ENCODE results near the gene RCOR1.

RCOR1 gene

DNA sequence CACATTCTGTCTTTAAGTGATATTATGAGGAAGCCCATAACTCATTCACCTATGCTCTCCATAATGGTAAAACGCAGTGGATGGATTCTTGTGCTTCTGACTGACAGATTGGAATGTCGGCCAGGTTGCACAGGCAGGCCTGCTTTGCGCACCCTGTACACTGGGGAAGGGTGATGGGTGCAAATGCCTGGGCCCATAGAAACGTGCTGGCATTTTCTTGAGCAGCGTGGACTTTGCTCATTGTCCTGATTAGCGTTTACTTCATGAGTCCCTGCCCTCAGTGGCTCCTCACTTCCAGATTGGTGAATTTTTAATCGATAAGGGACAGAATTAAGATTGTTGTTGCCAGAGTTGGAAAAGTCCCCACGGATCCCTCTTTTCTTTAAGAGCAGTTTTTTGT is 103.9 kb downstream of the RCOR1 start:
- Histone ChIP-seq H3K36me3 (ENCODE audit: control insufficient read depth, insufficient read depth, low read length) (no peaks in the 10 kb centered on the region), H3K27me3 (ENCODE audit: control insufficient read depth, insufficient read depth, low read length) (no peaks in the 10 kb centered on the region), H3K4me1 (ENCODE audit: control insufficient read depth, insufficient read depth, low read length) (peaks cover 45% of the 10 kb centered on the region), H3K9me3 (ENCODE audit: control insufficient read depth, low read length) (no peaks in the 10 kb centered on the region), H3K9ac (ENCODE audit: low read length) (no peak overlapping the region), H3K4me3 (ENCODE audit: low read length) (no peak overlapping the region)

DNA sequence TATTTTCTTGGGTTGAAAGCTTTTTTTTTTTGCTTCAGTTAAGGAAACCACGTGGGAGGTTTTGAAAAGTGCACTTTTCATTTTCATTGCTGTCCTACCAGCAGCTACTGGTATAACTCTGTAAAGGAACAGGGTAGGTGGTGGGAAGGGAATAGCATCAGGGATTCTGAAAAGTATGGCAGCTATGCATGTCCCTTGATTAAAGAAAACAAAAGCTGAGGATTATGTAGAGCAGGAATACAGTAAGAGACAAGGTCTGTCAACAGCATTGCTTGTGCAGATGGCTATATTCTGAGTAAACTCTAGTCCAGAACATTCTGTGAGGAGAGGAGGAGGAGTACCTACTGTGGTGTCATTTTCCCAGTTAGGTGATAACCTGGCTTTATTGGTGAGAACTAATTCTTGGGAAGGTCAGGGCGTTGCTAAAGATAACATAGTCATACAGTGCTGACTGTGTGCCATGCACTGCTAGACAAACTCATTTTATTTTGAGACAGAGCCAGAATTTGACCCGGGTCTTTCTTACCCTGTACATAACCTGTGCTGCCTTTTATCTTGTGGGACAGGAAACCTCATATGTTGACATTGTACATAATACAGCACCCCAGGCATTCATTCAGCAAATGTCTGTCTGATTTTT is 104.5 kb downstream of the RCOR1 start:
- Histone ChIP-seq H3K9ac (ENCODE audit: low read length) (no peak overlapping the region), H3K36me3 (ENCODE audit: control insufficient read depth, insufficient read depth, low read length) (no peaks in the 10 kb centered on the region), H3K4me1 (ENCODE audit: control insufficient read depth, insufficient read depth, low read length) (peaks cover 39% of the 10 kb centered on the region), H3K9me3 (ENCODE audit: control insufficient read depth, low read length) (no peaks in the 10 kb centered on the region), H3K27me3 (ENCODE audit: control insufficient read depth, insufficient read depth, low read length) (no peaks in the 10 kb centered on the region), H3K4me3 (ENCODE audit: low read length) (no peak overlapping the region)

DNA sequence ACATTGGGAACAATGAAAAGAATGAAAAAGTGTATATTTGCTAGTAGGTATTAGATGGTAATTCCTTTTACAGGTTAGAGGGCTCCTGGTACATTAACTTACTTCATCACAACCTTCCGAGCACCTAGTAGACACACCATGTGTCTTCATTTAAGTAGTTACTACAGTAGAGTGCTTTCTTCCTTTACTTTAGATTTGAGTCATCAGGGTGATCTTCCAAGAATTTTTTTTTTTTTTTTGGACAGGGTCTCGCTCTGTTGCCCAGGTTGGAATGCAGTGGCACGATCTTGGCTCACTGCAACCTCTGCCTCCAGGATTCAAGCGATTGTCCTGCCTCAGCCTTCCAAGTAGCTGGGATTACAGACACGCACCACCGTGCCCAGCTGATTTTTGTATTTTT is 105.1 kb downstream of the RCOR1 start:
- H3K27me3 ChIP-seq (ENCODE audit: control insufficient read depth, insufficient read depth, low read length): no peaks in the 10 kb centered on the region
- no peak overlapping the region for H3K4me3 ChIP-seq (ENCODE audit: low read length)
- no peak overlapping the region for H3K9ac ChIP-seq (ENCODE audit: low read length)
- no peaks in the 10 kb centered on the region for H3K9me3 ChIP-seq (ENCODE audit: control insufficient read depth, low read length)
- no peaks in the 10 kb centered on the region for H3K36me3 ChIP-seq (ENCODE audit: control insufficient read depth, insufficient read depth, low read length)
- peaks cover 34% of the 10 kb centered on the region for H3K4me1 ChIP-seq (ENCODE audit: control insufficient read depth, insufficient read depth, low read length)

DNA sequence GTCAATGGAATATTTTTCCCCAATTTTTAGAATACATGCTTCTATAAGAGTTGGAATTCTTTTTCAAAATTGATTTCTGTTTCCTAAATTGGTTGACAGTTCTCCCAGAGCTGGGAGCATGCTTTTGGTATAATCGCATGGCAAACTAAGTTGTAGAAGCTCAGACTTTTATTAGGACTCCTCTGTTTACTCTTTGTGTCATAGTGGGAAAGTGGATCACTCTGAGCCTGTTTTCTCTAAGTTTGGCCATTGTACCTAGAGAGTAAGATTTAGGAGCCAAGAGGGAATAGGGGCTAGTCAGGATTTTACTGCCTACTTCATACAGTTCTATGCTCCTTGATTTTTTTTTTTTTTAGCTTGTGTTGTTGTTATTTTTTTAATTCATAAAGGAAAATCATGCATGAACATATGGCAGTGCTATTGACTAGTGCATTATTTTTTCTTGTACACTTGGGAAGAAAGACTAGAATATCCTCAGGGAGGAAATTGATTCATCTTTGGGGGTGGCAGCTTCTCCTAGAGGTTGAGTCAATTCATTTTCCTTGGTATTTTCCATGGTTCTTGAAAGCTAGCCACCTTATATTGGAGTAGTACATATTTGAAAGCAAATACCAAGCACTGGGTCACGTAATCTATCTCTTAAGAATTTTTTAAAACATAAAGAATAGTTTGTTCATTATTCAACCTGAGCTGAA is 107.1 kb downstream of the RCOR1 start:
- H3K36me3 ChIP-seq (ENCODE audit: control insufficient read depth, insufficient read depth, low read length): no peaks in the 10 kb centered on the region
- H3K4me1 ChIP-seq (ENCODE audit: control insufficient read depth, insufficient read depth, low read length): peaks cover 28% of the 10 kb centered on the region
- no peak overlapping the region for H3K9ac ChIP-seq (ENCODE audit: low read length)
- H3K9me3 ChIP-seq (ENCODE audit: control insufficient read depth, low read length): no peaks in the 10 kb centered on the region
- no peak overlapping the region for H3K4me3 ChIP-seq (ENCODE audit: low read length)
- no peaks in the 10 kb centered on the region for H3K27me3 ChIP-seq (ENCODE audit: control insufficient read depth, insufficient read depth, low read length)

DNA sequence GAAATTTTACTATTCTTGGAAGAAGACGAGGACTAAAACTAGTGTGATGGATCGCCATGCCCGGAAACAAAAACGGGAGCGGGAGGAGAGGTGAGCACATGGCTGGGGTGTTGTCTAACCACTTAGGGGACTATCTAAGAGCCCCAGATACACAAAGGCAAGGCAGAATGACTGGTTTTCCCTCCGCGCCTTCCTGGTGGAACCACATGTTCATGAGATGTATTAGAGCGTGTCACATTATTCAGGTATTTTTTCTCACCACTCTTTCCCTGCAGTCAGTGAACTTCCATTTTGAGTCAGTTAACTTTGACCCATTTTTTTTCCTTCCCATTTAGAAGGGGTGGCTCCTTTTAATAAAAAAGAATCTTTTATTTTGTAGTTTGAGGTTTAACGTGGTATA is 116.0 kb downstream of the RCOR1 start:
- Histone ChIP-seq H3K27me3 (ENCODE audit: control insufficient read depth, insufficient read depth, low read length) (no peaks in the 10 kb centered on the region), H3K9me3 (ENCODE audit: control insufficient read depth, low read length) (no peaks in the 10 kb centered on the region), H3K36me3 (ENCODE audit: control insufficient read depth, insufficient read depth, low read length) (no peaks in the 10 kb centered on the region)

DNA sequence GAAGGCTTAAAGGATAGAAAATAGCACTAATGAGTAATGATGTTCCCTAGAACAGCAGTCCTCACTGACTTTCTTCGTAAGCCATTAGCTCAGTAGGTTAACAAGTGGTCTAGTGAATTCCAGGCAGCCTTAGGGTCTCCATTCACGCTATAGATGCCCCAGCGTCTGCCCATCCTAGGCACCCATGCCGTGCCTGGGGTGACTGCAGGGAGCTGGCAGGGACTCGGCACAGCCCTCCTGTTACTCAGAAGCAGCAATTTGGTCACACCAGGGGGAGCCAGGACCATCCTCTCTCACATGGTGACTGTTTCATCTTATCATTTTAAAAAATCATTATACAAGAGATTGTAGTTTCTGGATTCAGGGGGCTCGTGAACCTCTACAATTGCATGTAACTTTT is 118.8 kb downstream of the RCOR1 start:
- no peak overlapping the region for H3K9ac ChIP-seq (ENCODE audit: low read length)
- H3K4me3 ChIP-seq (ENCODE audit: low read length): no peak overlapping the region
- no peaks in the 10 kb centered on the region for H3K9me3 ChIP-seq (ENCODE audit: control insufficient read depth, low read length)
- H3K36me3 ChIP-seq (ENCODE audit: control insufficient read depth, insufficient read depth, low read length): no peaks in the 10 kb centered on the region
- H3K4me1 ChIP-seq (ENCODE audit: control insufficient read depth, insufficient read depth, low read length): no peaks in the 10 kb centered on the region
- no peaks in the 10 kb centered on the region for H3K27me3 ChIP-seq (ENCODE audit: control insufficient read depth, insufficient read depth, low read length)

More for the DNA sequence above, 116.0 kb downstream of the RCOR1 start:
- Histone ChIP-seq H3K9ac (ENCODE audit: low read length) (no peak overlapping the region), H3K4me1 (ENCODE audit: control insufficient read depth, insufficient read depth, low read length) (no peaks in the 10 kb centered on the region), H3K4me3 (ENCODE audit: low read length) (no peak overlapping the region)

DNA sequence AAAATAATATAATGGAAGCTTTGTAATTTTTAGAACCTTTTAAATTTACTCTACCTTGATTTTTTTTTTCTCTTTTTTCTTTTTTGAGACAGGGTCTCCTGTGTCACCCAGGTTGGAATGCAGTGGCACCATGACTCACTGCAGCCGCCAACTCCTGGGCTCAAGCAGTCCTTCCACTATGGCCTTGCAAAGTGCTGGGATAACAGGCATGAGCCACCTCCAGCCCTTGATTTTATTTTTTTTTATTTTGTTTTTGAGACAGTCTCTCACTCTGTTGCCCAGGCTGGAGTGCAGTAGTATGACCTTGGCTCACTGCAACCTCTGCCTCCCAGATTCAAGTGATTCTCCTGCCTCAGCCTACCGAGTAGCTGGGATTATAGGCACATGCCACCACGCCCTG is 119.5 kb downstream of the RCOR1 start:
- H3K4me3 ChIP-seq (ENCODE audit: low read length): no peak overlapping the region
- no peaks in the 10 kb centered on the region for H3K9me3 ChIP-seq (ENCODE audit: control insufficient read depth, low read length)
- no peak overlapping the region for H3K9ac ChIP-seq (ENCODE audit: low read length)
- H3K36me3 ChIP-seq (ENCODE audit: control insufficient read depth, insufficient read depth, low read length): no peaks in the 10 kb centered on the region
- H3K27me3 ChIP-seq (ENCODE audit: control insufficient read depth, insufficient read depth, low read length): no peaks in the 10 kb centered on the region
- no peaks in the 10 kb centered on the region for H3K4me1 ChIP-seq (ENCODE audit: control insufficient read depth, insufficient read depth, low read length)

DNA sequence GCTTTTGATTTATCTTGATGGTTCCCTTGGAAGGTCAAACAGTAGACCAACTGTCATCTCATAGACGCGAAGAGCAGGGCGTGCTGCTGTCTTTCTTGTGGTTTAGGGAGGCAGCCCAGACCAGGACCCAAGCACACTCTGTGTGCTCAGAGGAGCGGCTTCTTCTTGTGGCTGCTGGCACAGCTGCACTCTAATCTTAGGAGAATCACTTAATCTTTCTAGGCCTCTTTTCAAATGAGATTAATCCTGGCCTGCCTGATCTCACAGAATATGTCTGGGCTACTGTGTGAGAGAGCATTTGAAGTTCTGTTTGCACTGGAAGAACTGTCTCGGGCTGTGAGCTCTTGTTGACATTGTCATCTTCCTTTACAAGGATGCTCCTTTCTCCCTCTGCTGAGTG is 124.8 kb downstream of the RCOR1 start:
- H3K36me3 ChIP-seq (ENCODE audit: control insufficient read depth, insufficient read depth, low read length): peaks cover 5% of the 10 kb centered on the region
- H3K9me3 ChIP-seq (ENCODE audit: control insufficient read depth, low read length): no peaks in the 10 kb centered on the region
- H3K9ac ChIP-seq (ENCODE audit: low read length): no peak overlapping the region
- no peaks in the 10 kb centered on the region for H3K4me1 ChIP-seq (ENCODE audit: control insufficient read depth, insufficient read depth, low read length)
- H3K4me3 ChIP-seq (ENCODE audit: low read length): no peak overlapping the region
- no peaks in the 10 kb centered on the region for H3K27me3 ChIP-seq (ENCODE audit: control insufficient read depth, insufficient read depth, low read length)

DNA sequence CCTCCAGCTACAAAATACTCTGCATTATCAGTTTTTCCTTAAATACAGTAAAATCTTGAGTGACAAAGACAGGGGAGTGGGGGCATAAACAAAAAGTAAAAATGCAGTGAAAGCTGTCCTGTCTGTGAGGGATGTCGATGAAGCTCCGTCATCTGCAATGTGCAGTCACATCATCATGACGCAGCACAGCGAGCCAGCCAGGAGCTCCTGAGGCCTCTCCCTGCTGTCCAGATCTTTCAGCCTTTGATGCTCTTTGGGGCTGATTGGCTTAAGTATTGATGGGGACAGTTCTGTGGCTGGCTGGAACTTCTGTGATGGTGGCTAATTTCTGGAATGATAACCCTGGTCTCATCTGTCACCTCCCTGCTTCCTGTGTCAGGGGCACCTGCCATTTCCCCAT is 130.2 kb downstream of the RCOR1 start:
- H3K27me3 ChIP-seq (ENCODE audit: control insufficient read depth, insufficient read depth, low read length): no peaks in the 10 kb centered on the region
- no peaks in the 10 kb centered on the region for H3K9me3 ChIP-seq (ENCODE audit: control insufficient read depth, low read length)
- H3K4me3 ChIP-seq (ENCODE audit: low read length): no peak overlapping the region
- H3K36me3 ChIP-seq (ENCODE audit: control insufficient read depth, insufficient read depth, low read length): peaks cover 8% of the 10 kb centered on the region
- no peaks in the 10 kb centered on the region for H3K4me1 ChIP-seq (ENCODE audit: control insufficient read depth, insufficient read depth, low read length)
- H3K9ac ChIP-seq (ENCODE audit: low read length): no peak overlapping the region

DNA sequence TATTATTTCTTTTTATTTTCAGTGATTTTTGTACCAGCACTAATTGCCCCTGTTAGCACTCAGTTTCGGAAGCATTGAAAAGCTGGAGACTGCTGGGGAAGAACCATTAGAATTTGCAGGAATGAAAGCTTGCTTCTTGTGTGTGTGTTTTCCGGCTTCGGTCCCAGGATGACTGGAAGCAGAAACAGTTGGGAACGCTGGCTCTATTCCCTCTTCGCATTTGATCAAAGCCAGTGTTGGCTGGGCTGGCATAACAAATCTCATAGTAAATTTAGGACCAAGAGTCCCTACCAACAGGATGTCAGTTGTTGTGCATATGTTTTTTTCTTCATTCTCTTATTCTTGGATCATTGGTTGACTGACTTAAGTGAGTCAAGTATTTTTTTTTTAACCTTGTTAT is 131.2 kb downstream of the RCOR1 start:
- Histone ChIP-seq H3K4me1 (ENCODE audit: control insufficient read depth, insufficient read depth, low read length) (no peaks in the 10 kb centered on the region), H3K36me3 (ENCODE audit: control insufficient read depth, insufficient read depth, low read length) (peaks cover 8% of the 10 kb centered on the region), H3K9me3 (ENCODE audit: control insufficient read depth, low read length) (no peaks in the 10 kb centered on the region), H3K27me3 (ENCODE audit: control insufficient read depth, insufficient read depth, low read length) (no peaks in the 10 kb centered on the region), H3K9ac (ENCODE audit: low read length) (no peak overlapping the region), H3K4me3 (ENCODE audit: low read length) (no peak overlapping the region)

DNA sequence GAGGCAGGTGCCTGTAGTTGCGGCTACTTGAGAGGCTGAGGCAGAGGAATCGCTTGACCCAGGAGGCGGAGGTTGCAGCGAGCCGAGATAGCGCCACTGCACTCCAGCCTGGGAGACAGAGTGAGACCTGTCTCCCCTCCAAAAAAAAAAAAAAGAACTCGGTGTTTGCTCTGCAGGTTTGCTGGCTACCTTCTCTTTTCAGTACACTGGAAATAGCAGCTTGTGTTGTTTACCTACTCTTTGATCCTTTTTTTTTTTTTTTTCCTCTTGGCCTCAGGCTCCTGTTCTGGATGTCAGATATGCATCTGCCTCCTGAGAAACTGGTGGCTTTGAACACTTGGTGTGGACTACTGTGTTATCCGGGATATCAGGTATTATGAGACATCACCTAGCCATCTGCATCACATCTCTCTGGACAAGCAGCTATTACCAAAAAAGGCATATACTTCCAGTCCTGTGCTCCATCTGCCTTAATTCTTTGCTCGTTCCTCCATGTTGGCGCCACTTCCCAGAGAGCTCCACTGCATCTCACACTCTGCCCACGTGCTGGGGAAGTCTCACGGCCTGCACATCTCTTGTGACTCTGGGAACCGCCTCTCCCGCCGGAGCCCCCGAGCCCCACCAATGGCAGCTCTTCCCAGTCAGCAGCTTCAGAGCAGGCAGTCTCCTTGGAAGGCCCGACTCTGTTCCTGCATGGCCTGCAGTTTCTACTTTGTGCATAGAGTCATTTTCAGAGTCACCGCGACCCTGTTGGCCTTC is 133.9 kb downstream of the RCOR1 start:
- no peaks in the 10 kb centered on the region for H3K27me3 ChIP-seq (ENCODE audit: control insufficient read depth, insufficient read depth, low read length)
- H3K9me3 ChIP-seq (ENCODE audit: control insufficient read depth, low read length): no peaks in the 10 kb centered on the region
- no peaks in the 10 kb centered on the region for H3K4me1 ChIP-seq (ENCODE audit: control insufficient read depth, insufficient read depth, low read length)
- no peak overlapping the region for H3K9ac ChIP-seq (ENCODE audit: low read length)
- H3K4me3 ChIP-seq (ENCODE audit: low read length): no peak overlapping the region
- H3K36me3 ChIP-seq (ENCODE audit: control insufficient read depth, insufficient read depth, low read length): peaks cover 8% of the 10 kb centered on the region

DNA sequence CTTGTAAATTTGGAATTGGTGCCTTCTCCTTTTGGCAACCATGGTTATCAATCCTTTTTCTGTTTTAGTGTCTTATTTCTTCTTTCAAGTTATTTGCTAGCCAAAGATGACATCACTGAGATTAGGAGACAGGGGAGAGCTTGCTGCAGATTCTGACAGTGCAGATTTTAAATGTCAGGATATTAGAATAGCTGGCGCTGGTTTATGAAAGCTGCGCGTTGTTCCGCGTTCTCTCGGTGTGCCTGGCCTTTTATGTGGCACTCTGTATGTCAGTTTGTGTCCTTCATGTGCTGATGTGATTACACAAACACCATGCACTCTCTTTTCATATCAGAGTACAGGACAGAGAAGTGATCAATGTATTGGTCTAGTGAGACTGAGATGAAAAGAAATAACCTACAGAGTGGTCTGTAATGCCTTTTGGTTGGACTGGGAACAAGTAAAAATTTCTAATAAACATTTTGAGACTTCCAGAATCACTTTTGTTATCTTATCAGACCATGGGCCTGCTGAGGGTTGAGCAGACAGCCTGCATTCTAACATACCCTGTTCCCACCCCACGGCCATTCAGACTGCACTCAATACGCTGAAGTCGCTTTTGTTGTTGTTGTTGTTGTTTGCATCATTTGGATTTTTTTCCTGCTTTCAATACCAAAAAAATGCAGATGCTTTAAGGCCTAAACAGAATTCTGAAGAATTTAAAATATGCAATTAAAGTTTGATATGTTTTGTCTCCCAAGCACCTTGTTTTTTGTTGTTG is 135.1 kb downstream of the RCOR1 start:
- Histone ChIP-seq H3K4me1 (ENCODE audit: control insufficient read depth, insufficient read depth, low read length) (no peaks in the 10 kb centered on the region), H3K9ac (ENCODE audit: low read length) (no peak overlapping the region), H3K9me3 (ENCODE audit: control insufficient read depth, low read length) (no peaks in the 10 kb centered on the region), H3K27me3 (ENCODE audit: control insufficient read depth, insufficient read depth, low read length) (no peaks in the 10 kb centered on the region), H3K4me3 (ENCODE audit: low read length) (no peak overlapping the region), H3K36me3 (ENCODE audit: control insufficient read depth, insufficient read depth, low read length) (peaks cover 3% of the 10 kb centered on the region)

Measured in mucosa of stomach (tissue), 1 donor.